GM21367 (cell line): Measurements from ENCODE around the gene NUDT16L1.
"Not testable (repeated sequence)": the region's sequence is repeated elsewhere in the genome, so short reads cannot be mapped to it uniquely, and the experiment has no call there.

Experiments used
- ATAC-seq: cut with Tn5 transposase; IDR thresholded peaks from one replicate; pipeline ENCODE4 v1.9.1; 2021; ENCODE audit not compliant: unreplicated experiment

The NUDT16L1 gene

DNA sequence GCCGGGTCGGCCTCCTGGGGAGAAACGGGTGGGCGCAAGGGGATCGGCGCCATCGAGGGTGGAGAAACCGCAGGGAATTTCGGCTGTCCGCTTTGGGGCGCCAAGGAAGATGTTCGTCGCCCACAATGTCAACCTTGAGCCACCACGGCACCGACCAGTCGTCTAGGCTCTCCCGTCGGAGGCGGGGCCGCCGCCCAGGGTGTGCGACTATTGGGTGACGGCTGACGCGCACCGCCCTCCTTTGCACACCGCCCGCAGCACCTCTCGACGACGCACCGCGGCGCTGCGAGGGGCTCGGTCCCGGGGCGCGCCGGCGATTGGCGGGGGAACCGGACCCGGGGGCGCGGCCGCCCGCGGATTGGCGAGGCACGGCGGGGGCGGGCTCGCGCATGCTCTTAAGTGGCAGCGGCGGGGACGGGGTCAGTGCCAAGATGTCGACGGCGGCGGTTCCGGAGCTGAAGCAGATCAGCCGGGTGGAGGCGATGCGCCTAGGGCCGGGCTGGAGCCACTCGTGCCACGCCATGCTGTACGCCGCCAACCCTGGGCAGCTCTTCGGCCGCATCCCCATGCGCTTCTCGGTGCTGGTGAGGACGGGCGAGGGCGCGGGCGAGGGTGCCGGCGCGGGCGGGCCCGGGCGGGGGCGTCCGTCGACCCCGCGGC, at the start of gene NUDT16L1:
TSS of gene NUDT16L1 (plus strand) at position 267 of the 660 bp plus-strand sequence. CDS start at position 432, 165 bp downstream.
- peak; percentile 90 for ATAC-seq

DNA sequence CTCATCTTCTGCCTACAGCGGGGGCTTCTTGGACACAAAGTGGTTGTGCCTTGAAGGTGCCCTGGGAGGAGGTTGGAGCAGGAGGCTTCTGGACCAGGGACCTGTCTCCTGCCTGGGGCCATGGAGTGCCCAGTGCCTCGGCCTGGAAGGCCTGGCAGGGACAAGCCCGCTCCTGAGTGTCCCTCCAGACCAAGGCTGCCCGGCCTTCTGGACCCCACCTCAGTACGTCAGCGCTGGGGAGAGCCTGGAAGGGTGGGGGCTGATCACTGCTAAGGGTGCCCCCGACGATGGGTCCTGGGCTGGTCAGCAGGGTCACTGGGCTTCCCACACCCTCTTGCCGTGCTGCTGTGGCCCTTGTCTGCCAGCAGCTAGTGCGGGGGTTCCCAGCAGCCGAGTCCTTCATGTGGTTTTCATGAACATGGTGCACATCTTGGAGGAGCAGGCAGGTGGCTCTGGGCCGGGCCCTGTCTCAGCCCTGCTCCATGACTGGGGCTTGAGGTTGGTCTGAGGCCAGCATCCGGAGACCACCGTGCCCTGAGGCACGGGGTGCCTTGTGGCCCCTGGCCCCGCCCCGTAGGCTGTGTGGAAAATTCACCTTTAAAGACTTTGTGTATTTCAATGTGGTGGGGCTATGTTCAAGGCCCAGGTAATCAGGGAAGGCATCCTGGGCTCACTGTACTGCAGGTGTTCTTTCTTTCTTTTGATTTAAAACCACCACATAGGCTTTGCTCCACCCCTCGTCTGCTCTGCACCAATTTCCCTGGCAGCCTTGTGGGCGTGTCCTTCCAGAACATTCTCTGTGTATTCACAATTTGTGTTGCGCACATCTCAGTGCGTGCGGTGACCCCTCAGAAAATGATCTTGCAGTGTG, 46.4 kb upstream of the NUDT16L1 start:
- no peak for ATAC-seq

DNA sequence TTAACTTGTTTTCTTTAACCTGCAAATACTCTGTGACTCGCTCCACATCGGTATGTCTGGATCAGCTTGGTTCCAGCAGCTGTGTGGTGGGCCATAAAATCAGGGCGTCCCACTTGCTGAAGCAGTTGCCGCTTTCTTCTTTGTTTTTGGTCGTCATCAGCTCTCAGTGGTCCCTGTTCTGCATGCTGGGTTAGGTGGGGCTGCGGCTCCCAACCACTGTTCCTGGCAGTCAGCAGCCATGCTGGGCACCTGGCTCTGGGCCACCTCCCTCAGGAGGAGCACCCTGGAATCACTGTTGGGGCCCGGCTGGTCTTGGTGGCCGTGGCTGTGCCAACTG, 45.8 kb upstream of the NUDT16L1 start:
- ATAC-seq, result no peak

DNA sequence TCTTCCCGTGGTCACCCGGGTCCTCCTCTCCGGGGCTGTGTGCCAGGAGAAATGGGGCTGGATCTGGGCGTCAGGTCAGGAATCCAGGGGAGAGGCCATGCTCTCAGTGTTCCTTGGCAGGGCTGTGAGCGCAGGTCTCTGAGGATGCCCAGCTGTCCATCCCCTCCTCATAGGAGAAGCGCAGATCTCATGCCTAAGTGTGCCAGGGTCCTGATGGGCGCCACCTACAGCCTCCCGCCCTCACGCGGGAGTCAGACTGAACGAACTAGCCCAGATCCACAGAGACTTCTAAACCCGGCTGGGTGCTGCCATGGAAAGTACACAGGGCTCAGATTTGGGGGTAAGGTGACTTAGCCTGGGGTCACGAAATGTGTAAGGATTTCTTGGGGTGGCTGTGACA, 44.4 kb upstream of the NUDT16L1 start:
- ATAC-seq, result no peak

DNA sequence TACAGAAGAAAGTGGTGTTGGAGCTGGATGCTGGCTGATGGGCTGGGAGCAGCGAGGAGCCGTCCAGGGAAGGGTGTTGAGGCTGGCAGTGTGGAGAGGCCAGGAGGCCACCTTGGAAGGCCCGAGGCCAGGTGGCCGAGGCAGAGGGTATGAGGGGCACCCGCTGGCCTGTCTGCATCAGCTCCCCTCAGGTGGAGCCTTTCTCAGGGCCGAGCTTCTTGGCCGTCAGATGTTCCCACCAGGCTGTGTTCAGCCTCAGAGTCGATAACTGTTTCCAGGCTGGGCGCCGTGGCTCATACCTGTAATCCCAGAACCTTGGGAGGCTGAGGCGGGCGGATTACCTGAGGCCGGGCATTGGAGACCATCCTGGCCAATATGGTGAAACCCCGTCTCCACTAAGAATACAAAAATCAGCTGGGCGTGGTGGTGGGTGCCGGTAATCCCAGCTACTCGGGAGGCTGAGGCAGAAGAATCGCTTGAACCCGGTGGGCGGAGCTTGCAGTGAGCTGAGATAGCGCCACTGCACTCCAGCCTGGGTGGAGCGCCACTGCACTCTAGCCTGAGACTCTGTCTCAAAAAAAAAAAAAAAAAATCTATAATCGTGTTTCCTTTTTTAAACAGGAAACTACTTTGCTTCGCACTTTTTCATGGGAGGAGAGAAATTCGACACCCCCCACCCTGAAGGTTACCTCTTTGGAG, 43.5 kb upstream of the NUDT16L1 start:
- no peak for ATAC-seq

DNA sequence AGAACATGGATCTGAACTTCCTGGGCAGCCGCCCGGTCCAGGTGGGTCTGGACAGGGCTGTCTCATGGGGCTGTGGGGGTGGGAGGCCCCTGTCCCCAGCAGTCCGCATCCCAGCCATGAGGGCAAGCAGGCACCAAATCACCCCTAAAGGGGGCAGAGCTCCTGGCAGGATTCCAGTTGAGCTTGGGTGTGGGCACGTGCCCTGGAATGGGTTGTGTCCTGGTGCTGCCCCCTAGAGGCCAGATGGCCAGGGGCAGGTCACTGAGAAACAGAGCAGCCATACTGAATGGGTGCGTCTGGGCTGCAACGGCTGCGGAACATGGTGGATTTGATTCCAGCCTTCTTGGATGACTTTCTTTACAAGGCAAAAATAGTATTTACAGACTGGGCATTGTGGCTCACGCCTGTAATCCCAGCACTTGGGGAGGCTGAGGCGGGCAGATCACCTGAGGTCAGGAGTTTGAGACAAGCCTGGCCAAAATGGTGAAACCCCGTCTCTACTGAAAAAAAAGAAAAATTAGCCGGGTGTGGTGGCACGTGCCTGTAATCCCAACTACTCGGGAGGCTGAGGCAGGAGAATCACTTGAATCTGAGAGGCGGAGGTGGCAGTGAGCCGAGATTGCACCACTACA, 42.8 kb upstream of the NUDT16L1 start:
- not testable (repeated sequence) for ATAC-seq

DNA sequence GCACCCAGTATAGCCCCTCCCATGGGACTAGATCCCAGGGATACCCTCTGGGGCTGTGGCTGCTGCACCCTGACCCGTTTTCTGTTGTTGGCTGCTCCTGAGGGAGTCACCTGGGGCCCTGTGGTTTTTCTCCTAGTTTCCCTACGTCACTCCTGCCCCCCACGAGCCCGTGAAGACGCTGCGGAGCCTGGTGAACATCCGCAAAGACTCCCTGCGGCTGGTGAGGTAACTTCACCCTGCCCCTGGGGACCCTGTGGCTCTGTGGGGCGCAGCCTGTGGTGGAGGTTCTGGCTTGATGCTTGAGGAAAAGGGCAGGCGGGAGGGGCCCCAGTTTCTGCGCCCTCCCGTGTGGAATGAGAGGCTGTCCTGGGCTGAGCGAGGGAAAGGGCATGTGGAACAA, 41.5 kb upstream of the NUDT16L1 start:
- no peak for ATAC-seq

DNA sequence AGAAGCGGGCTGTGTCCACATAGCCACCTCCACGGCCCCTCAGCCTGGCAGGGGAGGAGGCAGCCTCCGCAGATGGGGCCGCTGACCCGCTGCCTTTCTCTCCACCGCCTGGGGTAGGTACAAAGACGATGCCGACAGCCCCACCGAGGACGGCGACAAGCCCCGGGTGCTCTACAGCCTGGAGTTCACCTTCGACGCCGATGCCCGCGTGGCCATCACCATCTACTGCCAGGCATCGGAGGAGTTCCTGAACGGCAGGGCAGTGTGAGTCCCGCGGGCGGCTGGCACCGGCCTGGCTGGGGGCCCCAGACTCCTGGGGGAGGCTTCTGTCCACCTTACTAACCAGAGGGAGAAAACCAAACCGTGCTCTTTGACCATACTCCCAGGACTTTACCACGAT, 40.8 kb upstream of the NUDT16L1 start:
- ATAC-seq, result no peak

DNA sequence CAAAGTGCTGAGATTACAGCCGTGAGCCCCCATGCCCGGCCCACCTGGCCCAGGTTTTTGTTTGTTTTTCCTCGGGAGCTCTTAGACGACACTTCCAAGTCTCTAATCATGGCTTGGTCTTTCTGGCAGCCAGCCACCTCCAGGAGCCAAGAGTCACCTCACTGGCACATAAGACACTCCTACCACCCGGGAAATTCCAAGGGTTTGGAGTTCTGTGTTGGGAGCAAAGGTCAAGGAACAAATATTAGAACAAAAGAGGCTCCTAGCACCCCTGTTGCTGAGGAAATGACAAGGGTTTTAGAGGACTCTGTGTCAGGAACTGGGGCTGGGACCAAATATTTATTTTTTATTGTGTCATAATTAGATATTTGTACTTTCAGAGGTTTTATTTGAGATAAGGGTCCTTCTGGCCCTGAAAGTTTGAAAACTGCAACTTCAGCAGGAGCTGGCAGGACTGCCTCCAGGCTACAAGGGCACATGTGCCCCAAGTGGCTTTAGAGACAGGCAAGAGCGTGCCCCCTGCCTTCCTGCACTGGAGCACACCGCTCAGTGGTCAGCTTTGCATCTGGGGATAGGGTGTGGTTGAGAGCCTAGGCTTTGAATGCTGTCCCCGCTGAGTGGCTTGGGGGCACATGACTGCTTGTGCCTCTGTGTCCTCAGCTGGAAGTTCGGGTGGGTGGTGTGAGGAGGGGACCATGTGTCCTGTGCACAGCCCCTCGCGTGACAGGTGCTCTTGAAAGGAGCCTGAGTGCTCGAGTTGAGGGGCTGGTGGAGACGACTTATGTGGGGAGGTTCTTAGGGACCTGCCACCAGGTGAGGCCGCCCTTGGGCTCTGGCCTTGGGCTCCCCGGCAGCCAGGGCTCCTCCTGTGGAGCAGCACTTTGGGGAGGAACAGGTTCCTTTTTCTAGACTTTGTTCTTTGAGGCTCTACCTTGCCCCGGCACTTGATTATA, 39.1 kb upstream of the NUDT16L1 start:
- no peak for ATAC-seq

DNA sequence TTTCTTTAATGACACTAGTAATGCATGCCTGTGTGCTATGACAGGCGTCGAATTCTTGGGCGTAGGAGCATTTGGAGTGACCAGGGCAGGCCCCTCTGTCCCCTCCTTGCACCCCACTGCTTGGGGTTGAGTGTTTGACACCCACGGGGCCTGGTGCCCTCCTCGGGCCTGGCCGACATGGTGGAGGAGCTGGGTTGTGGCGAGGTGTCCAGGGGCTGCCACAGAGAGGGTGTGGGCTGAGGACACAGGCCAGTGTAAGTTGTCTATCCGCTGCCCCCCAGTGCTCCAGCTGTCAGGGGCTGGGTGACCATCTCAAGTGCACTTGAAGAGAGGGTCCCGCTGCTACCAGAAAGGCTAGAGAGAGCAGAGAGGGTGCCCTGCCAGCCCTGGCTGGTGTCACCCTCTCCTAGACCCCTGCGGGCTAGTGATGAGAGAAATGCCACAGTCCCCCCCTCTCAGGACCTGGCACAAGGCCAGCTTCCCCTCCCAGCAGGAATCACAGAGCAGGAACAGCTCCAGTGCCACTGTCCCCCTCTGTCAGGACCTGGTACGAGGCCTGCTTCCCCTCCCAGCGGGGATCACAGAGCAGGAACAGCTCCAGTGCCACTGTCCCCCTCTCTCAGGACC, 38.3 kb upstream of the NUDT16L1 start:
- ATAC-seq, result no peak

DNA sequence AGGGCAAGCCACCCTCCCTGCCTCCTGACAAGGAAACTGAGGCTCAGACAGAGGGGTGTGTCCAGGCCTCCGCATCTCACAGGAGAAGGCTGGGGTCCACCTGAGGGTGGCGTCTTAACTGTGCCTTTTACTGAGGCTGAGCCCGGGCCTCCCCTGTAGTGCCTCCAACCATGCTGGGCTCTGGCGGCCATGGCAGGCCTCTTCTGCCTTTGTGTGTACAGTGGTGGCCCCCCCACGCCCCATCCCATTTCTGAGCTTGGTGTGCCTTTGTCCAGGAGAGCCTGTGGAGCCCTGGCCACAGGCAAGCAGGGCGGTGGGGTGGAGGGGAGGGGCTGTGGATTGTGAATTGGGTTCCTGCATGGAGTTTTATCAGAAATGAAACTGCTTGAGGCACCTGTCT, 37.6 kb upstream of the NUDT16L1 start:
- ATAC-seq, result no peak

DNA sequence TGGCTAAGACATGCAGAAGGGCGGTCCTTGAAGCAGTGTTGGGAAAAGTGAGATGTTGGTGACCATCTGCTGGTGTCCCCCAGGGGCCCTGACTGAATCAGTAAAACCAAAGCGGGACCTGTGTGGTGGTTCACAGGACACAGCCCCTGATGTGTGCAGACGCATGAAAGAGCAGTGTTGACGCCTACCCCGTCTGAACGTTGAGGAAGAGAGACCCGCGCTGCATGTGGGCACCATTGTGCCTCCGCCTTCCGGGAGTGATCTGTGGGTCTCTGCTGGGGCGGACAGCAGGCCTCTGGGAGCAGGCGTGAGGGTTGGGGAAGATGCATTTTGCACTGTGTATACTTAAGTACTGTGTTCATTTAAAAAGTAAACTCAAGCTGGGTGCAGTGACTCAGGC, 37.1 kb upstream of the NUDT16L1 start:
- no peak for ATAC-seq

DNA sequence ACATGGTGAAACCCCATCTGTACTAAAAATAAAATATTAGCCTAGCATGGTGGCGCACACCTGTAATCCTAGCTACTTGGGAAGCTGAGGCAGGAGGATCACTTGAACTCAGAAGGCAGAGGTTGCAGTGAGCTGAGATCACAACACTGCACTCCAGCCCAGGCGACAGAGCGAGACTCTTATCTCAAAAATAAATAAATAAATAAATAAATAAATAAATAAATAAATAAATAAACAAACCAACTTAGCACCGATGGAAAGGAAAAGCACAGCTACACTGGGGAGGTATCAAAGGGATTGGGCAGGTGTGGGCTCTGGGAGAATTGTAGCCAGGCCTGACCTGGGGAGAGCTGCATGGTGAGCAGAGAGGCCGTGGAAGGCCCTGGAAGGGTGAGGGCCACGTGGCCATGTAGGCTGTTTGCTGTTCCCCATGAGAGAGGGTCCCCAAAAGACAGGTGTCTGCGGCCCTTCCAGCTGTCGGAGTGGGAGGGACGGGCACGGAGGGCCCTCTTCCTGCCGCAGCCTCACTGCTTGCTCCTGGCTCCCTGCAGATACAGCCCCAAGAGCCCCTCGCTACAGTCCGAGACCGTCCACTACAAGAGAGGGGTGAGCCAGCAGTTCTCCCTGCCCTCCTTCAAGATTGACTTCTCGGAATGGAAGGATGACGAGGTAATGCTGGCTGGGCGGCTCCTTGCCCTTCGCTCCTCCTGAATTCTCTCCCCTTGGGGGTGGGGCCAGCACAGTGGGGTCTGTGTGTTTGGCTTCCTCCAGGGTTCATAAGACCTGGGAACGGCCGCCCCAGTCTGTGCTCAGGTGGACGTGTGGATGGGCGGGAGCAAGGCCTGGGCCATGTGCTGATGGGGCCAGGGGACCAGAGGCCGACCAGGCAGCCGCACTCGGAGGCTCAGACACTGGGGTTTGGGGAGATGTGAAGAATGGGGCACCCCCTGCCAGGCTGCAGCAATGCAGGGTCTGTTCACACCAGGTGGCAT, 36.4 kb upstream of the NUDT16L1 start:
- ATAC-seq, result no peak

DNA sequence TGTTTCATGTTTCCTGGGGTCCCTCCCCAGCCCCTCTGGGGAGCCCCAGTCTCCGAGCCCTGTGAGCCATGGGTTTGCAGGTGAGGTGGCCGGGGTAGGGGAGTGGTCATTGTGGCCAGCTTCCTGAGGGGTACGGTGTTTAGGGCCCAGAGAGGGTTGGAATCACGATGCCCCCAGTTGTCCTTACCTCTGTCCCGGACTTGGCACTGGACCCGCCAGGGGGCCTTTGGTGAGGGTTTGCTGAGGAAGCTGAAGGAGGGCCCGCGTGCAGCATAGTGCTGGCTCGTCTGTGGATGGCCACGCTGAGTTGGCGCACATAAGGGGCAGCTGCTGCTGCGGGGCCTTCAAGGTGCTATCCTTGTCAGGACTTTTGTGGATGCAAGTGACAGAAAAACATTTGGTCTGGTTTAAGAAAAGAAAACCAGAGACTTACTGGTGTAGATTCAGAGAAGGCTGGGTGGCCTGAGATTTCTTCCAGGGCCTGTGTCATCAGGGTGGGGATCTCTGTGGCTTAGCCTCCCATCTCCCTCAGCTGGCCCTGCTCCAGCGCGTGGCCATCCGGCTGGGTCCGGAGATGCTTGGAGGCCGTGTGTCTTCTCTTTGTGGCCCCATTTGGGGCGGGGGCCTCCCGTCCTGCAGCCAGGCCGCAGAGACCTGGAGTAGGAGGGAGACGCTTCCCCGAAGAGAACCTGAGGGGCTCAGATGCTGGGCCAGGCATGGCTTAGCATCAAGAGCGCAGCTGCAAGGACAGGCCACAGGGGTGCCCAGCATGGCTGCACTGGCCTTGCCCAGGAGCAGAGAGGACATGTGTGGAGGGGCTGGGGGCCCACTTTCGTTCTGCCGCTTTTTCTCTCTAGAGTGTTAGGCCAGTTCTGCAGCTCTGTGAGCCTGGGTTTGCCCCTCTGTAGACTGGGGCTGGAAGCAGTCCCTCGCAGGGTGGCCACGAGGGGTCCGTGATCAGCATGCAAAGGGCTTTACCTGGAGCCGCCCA, 33.7 kb upstream of the NUDT16L1 start:
- ATAC-seq, result no peak

DNA sequence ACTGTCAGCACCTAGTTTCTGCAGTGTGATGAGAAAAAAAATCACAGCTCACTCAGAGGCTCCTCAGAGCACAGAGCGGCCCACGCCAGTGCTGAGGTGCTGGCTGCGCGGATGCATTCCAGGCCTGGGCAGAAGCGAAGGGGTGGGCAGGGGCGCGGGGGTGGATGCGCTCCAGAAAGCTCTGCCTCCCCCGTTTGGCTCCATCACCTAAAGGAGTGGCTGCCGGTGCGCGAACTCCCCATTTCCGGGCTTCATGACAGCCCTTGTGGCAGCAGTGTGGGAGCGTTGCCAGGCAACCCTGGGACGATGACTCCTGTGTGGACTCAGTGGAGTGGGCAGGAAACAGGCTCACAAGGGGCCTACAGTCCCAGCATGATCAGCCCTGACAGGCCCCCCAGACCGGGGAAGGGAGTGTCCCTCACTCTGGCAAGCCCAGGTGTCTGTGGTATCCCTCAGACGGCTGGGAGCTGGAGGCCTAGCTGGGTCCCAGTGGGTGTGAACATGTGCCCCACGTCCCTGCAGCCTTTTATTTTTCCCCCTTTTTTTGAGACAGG, 32.8 kb upstream of the NUDT16L1 start:
- ATAC-seq, result no peak

DNA sequence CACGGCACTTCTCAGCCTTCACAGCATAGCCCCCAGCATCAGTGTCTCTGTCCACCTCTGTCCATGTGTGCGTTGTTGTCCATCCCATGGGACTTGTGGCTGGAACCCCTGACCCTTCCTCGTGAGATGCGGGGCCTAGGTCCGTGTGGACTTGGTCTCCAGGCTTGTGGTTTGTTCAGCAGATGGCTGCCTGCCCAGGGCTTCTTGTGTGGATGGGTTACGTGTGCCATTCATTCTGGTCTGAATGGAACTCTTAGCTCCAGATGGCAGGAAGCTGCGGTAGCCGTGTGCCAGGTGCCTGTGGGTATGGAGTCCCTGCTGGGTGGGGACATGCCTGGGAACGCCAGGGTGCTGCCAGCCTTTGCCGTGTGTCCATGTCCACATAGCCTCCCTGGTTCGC, 31.7 kb upstream of the NUDT16L1 start:
- ATAC-seq, result no peak

DNA sequence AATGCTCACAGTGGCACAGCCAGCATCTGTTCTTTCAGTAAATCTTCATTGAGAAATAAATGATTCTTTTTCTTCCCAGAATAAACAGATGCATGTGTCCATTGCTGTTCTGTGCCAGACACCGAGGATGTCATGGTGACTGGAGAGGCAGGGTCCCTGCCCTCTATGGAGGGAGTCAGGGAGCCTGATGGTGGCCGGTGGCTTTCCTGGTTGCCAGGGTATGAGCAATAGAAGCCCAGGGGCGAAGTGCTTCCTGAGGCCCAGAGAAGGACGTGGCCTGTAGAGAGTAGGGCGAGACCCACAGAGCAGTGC, 29.9 kb upstream of the NUDT16L1 start:
- no peak for ATAC-seq
